MM.1S (cell line): ENCODE results near the gene LSAMP.

Experiments used
- EZH2 ChIP-seq: fragments of 300-600 bp; sonication (generic); optimal IDR thresholded peaks from 2 replicates; pipeline ENCODE3; 2017; ENCODE audit warnings: low read depth, mild to moderate bottlenecking, antibody characterized with exemption, low read length, mixed read lengths
- EZH2phosphoT487 ChIP-seq: fragments of 300-600 bp; sonication (generic); IDR thresholded peaks from 2 replicates; pipeline ENCODE4 v1.6.1; 2018; ENCODE audit warnings: antibody characterized with exemption, low read length
- TF ChIP-seq, protein P1 (sequence below): fragments of 300-600 bp; sonication (generic); IDR thresholded peaks from 2 replicates; pipeline ENCODE4 v1.5.1; 2016; ENCODE audit warnings: antibody characterized with exemption, low read length, mixed read lengths

DNA sequence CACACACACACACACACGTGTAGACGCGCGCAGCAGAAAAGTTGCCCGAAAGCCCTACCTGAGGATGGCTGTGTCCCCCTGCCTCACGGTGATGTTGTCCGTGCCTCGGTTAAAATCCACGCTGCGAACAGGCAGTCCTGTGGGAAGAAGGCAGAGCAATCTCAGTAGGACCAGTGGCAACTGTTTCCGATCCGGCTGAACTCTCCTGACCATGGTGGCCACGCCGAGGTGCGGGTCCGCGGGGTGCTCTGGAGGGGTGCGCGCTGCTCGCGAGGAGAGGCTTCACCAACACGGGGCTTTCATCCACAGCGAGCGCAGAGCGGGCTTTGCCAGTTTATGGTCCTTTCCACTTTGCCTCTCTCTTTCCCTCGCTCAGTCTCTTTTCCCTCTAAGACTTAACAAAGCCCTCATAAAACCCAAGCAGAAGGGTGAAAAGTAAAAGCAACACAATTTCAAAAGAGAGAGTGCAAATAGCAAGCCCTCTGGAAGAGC lies 422 bp downstream of the LSAMP start:
- TF ChIP-seq, protein P1, sequence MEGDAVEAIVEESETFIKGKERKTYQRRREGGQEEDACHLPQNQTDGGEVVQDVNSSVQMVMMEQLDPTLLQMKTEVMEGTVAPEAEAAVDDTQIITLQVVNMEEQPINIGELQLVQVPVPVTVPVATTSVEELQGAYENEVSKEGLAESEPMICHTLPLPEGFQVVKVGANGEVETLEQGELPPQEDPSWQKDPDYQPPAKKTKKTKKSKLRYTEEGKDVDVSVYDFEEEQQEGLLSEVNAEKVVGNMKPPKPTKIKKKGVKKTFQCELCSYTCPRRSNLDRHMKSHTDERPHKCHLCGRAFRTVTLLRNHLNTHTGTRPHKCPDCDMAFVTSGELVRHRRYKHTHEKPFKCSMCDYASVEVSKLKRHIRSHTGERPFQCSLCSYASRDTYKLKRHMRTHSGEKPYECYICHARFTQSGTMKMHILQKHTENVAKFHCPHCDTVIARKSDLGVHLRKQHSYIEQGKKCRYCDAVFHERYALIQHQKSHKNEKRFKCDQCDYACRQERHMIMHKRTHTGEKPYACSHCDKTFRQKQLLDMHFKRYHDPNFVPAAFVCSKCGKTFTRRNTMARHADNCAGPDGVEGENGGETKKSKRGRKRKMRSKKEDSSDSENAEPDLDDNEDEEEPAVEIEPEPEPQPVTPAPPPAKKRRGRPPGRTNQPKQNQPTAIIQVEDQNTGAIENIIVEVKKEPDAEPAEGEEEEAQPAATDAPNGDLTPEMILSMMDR: no peak
- TF ChIP-seq EZH2: no peak
- no peak for TF ChIP-seq EZH2phosphoT487
